ENCODE results near the gene ARHGAP15.

The ARHGAP15 gene

DNA sequence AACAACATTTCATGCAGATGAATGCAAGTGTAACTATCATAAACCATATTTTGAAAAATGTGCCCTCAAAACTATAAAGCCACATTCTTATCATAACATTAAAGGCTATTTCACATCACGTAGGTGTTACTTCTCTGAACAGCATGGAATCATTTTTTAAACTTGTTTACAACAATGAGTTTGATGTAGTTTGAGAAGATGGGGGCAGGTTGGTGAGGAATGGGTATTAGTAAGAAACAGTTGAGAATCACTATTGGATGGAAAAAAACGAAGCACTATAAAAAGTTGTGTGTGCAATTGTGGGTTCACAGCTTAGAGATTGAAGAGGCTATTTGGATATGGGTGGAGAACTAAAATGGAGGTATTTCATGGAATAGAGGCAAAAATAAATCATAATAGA, 569.1 kb downstream of the ARHGAP15 start:
- Histone ChIP-seq H3K27me3 (no peaks in the 10 kb centered on the region), H3K4me2 (no peak overlapping the region), H3K9ac (no peak overlapping the region), H4K20me1 (no peaks in the 10 kb centered on the region), H3K4me3 (no peak overlapping the region), H3K27ac (no peak overlapping the region), H3K4me1 (no peaks in the 10 kb centered on the region), H3K9me3 (no peaks in the 10 kb centered on the region), H3K36me3 (no peaks in the 10 kb centered on the region)
- no peak for TF ChIP-seq Cebpa-rat (IDR thresholded peaks at IDR 0.05)

- Histone ChIP-seq H4K20me1 (no peaks in the 10 kb centered on the region), H3K9me3 (no peaks in the 10 kb centered on the region), H3K27ac (no peak overlapping the region), H3K27me3 (no peaks in the 10 kb centered on the region), H3K4me1 (no peaks in the 10 kb centered on the region), H3K4me2 (no peak overlapping the region), H3K9ac (no peak overlapping the region), H3K4me3 (no peak overlapping the region), H3K36me3 (peaks cover 5% of the 10 kb centered on the region; the same call in 1 of the 2 replicates)
- TF ChIP-seq Cebpa-rat (IDR thresholded peaks at IDR 0.05): no peak
Observed at GRCh38 chr2:143698888-143699570, 569.8 kb downstream of the ARHGAP15 start.

GRCh38 chr2:143700865-143701264, 571.6 kb downstream of the ARHGAP15 start:
- TF ChIP-seq Cebpa-rat (IDR thresholded peaks at IDR 0.05): no peak
- no peaks in the 10 kb centered on the region for H3K27me3 ChIP-seq
- peaks cover 13% of the 10 kb centered on the region for H3K36me3 ChIP-seq
- H3K27ac ChIP-seq: no peak overlapping the region
- no peak overlapping the region for H3K9ac ChIP-seq
- no peaks in the 10 kb centered on the region for H3K9me3 ChIP-seq
- no peaks in the 10 kb centered on the region for H3K4me1 ChIP-seq
- no peak overlapping the region for H3K4me3 ChIP-seq
- no peaks in the 10 kb centered on the region for H4K20me1 ChIP-seq
- H3K4me2 ChIP-seq: no peak overlapping the region

DNA sequence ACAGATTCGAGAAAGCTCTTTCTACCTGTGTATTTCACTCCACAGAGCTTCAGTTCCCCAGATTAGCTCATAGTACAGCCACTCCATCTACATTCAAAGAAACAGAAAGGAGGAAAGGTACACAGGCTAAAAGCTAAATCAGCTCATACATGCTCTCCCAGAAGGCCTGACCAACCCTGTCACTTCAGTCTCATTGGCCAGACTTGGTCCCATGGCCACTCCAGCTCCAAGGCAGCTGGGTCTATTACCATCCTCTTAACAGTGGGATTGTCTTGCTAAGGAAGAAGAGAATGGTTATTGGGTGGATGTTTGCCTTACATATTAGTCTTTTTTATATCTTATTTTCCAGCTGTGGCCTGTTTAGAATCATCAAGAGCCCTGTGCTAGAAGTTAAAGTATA, 572.6 kb downstream of the ARHGAP15 start:
- Histone ChIP-seq H3K9ac (no peak overlapping the region), H3K9me3 (no peaks in the 10 kb centered on the region), H3K4me2 (no peak overlapping the region), H3K4me3 (no peak overlapping the region), H3K36me3 (peaks cover 20% of the 10 kb centered on the region), H4K20me1 (no peaks in the 10 kb centered on the region), H3K4me1 (no peaks in the 10 kb centered on the region), H3K27me3 (no peaks in the 10 kb centered on the region), H3K27ac (no peak overlapping the region)
- TF ChIP-seq Cebpa-rat (IDR thresholded peaks at IDR 0.05): no peak

GRCh38 chr2:143702931-143703330, 573.7 kb downstream of the ARHGAP15 start:
- H3K27ac ChIP-seq: no peak overlapping the region
- TF ChIP-seq Cebpa-rat (IDR thresholded peaks at IDR 0.05): no peak

DNA sequence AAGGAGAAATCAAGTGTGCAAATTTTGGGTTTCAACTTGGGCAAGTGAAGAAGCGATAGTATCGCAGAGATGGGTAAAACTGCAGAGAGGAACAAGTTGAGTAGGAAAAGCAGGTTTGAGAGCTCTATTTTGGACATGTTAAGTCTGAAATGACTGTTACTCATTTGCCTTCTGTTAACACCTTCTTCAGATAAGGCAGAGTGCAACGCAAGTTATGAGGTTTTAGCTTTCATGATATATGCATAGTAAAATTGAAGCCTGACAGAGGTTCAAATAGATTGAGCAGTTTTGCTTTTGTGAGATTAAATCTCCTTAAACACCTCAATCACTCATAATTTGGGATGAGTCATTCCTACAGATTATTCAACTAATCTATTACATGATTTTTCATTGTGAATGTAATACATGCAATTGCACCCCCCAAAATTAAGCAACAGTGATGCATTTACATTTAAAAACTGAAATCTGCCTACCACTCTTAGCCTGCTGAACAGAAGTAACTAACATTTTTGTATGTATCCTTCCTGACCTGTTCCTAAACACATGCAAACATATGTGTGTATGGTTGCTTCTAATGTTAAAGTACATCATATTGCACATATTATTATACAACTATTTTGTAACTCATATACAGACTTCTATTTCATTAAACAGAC, 575.4 kb downstream of the ARHGAP15 start:
- Histone ChIP-seq H3K4me1 (no peaks in the 10 kb centered on the region), H3K36me3 (peaks cover 24% of the 10 kb centered on the region), H4K20me1 (no peaks in the 10 kb centered on the region), H3K9ac (no peak overlapping the region), H3K9me3 (no peaks in the 10 kb centered on the region), H3K27ac (no peak overlapping the region), H3K4me3 (no peak overlapping the region), H3K27me3 (no peaks in the 10 kb centered on the region), H3K4me2 (no peak overlapping the region)
- no peak for TF ChIP-seq Cebpa-rat (IDR thresholded peaks at IDR 0.05)

More at GRCh38 chr2:143702931-143703330, 573.7 kb downstream of the ARHGAP15 start:
- Histone ChIP-seq H4K20me1 (no peaks in the 10 kb centered on the region), H3K4me2 (no peak overlapping the region), H3K4me1 (no peaks in the 10 kb centered on the region), H3K4me3 (no peak overlapping the region), H3K9ac (no peak overlapping the region), H3K27me3 (no peaks in the 10 kb centered on the region), H3K9me3 (no peaks in the 10 kb centered on the region), H3K36me3 (peaks cover 24% of the 10 kb centered on the region)

DNA sequence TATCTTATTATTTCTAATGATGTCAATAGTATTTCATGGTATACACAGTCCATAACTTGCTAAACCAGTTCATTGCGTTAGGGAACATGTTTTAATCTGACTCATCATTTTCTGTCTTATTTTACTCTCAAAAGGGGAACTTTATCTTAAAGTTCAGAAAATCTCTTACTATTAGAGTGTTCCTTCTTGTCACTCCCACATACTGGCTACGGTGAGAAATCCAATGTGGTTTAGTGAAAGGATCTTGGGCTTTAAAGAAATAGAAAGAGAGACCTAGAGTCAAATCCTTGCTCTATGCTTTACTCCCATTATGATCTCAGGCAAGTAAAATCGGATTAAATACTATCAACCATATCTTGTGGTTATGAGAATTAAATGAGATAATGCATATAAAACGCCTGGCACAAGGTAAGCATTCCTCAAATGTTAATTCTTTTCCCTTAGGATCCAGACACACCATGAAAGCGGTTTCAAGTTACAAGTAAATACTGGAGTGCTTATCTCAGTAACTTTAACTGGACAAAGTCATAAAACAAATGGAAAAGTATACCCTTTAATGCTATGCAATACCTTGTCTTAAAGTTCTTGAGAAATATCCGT, 576.0 kb downstream of the ARHGAP15 start:
- no peak overlapping the region for H3K27ac ChIP-seq
- 0 out of 2 replicates have a peak, but pooled peaks cover 4% of the 10 kb centered on the region for H3K9me3 ChIP-seq
- no peaks in the 10 kb centered on the region for H3K27me3 ChIP-seq
- H3K4me3 ChIP-seq: no peak overlapping the region
- H3K9ac ChIP-seq: no peak overlapping the region
- H4K20me1 ChIP-seq: no peaks in the 10 kb centered on the region
- peaks cover 28% of the 10 kb centered on the region for H3K36me3 ChIP-seq
- H3K4me1 ChIP-seq: no peaks in the 10 kb centered on the region
- H3K4me2 ChIP-seq: no peak overlapping the region
- TF ChIP-seq Cebpa-rat (IDR thresholded peaks at IDR 0.05): no peak

GRCh38 chr2:143706354-143706753, 577.1 kb downstream of the ARHGAP15 start:
- no peak overlapping the region for H3K9ac ChIP-seq
- no peak overlapping the region for H3K27ac ChIP-seq
- H3K9me3 ChIP-seq: peaks cover 6% of the 10 kb centered on the region; the same call in 1 of the 2 replicates
- H3K4me1 ChIP-seq: no peaks in the 10 kb centered on the region
- no peaks in the 10 kb centered on the region for H4K20me1 ChIP-seq
- H3K27me3 ChIP-seq: no peaks in the 10 kb centered on the region
- H3K4me3 ChIP-seq: no peak overlapping the region
- H3K4me2 ChIP-seq: no peak overlapping the region
- TF ChIP-seq Cebpa-rat (IDR thresholded peaks at IDR 0.05): no peak
- peaks cover 32% of the 10 kb centered on the region for H3K36me3 ChIP-seq

- no peak overlapping the region for H3K4me2 ChIP-seq
- no peaks in the 10 kb centered on the region for H3K27me3 ChIP-seq
- no peak for TF ChIP-seq Cebpa-rat (IDR thresholded peaks at IDR 0.05)
- no peak overlapping the region for H3K4me3 ChIP-seq
- no peak overlapping the region for H3K9ac ChIP-seq
- H3K27ac ChIP-seq: no peak overlapping the region
- peaks cover 48% of the 10 kb centered on the region for H3K36me3 ChIP-seq
- H3K9me3 ChIP-seq: peaks cover 23% of the 10 kb centered on the region; the same call in 1 of the 2 replicates
- no peaks in the 10 kb centered on the region for H4K20me1 ChIP-seq
- no peaks in the 10 kb centered on the region for H3K4me1 ChIP-seq
Observed at GRCh38 chr2:143708682-143709081, 579.5 kb downstream of the ARHGAP15 start.

DNA sequence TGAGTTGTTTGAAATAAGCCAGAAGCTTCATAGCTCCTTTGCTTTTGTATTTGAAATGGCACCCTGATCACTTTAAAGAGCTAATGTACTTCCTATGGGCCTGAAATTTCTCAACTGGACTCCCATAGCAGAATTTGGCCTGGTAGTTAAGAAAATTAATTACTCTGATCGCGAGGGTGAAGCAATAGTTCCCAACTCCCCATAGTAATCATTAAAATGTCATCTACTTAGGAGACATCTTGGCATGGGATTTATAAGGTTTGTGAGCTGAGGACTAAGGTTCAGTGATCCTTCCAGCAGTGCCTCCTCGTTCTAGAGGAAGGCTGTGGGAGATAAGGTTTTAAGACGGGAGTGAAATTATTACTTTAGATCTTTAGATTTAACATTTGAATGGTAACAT, 581.0 kb downstream of the ARHGAP15 start:
- H4K20me1 ChIP-seq: no peaks in the 10 kb centered on the region
- H3K36me3 ChIP-seq: peaks cover 41% of the 10 kb centered on the region
- H3K4me3 ChIP-seq: no peak overlapping the region
- no peak for TF ChIP-seq Cebpa-rat (IDR thresholded peaks at IDR 0.05)
- H3K27ac ChIP-seq: no peak overlapping the region
- H3K4me2 ChIP-seq: no peak overlapping the region
- H3K9ac ChIP-seq: no peak overlapping the region
- peaks cover 28% of the 10 kb centered on the region for H3K9me3 ChIP-seq
- no peaks in the 10 kb centered on the region for H3K4me1 ChIP-seq
- no peaks in the 10 kb centered on the region for H3K27me3 ChIP-seq

All from BLaER1 (cell line).